IMR-90 (cell line): ENCODE results near the gene SOD1.

ENCODE experiments used
- BHLHE40 ChIP-seq: fragments of 150-350 bp; IDR thresholded peaks from 2 replicates; pipeline ENCODE4 v1.6.1; 2016; ENCODE audit warnings: mild to moderate bottlenecking, low read depth, low read length
- POLR2A ChIP-seq: IDR thresholded peaks from 2 replicates; pipeline ENCODE4 v1.6.1; 2012; ENCODE audit warnings: mild to moderate bottlenecking, low read depth, low read length
- RAD21 ChIP-seq: IDR thresholded peaks from 2 replicates; pipeline ENCODE4 v1.6.1; 2012; ENCODE audit warnings: low read length, improper control_type of control experiment
- RCOR1 ChIP-seq: IDR thresholded peaks from 2 replicates; pipeline ENCODE4 v1.6.1; 2012; ENCODE audit warnings: mild to moderate bottlenecking, low read length, improper control_type of control experiment; ENCODE audit not compliant: insufficient replicate concordance
- RFX5 ChIP-seq: IDR thresholded peaks from 2 replicates; pipeline ENCODE4 v1.8.0; 2012; ENCODE audit warnings: low read depth, mild to moderate bottlenecking, low read length, moderate library complexity
- SMC3 ChIP-seq: fragments of 150-350 bp; IDR thresholded peaks from 2 replicates; pipeline ENCODE4 v1.6.1; 2016; ENCODE audit warnings: low read depth, mild to moderate bottlenecking, antibody characterized with exemption, low read length, moderate library complexity
- TF ChIP-seq, protein P1 (sequence below): conservative IDR thresholded peaks from 2 replicates; pipeline ENCODE4 v1.5.1; 2012; ENCODE audit warnings: mild to moderate bottlenecking, low read depth, low read length, improper control_type of control experiment

GRCh38 chr21:31634993-31635392, 24.5 kb upstream of the SOD1 start:
- TF ChIP-seq, protein P1, sequence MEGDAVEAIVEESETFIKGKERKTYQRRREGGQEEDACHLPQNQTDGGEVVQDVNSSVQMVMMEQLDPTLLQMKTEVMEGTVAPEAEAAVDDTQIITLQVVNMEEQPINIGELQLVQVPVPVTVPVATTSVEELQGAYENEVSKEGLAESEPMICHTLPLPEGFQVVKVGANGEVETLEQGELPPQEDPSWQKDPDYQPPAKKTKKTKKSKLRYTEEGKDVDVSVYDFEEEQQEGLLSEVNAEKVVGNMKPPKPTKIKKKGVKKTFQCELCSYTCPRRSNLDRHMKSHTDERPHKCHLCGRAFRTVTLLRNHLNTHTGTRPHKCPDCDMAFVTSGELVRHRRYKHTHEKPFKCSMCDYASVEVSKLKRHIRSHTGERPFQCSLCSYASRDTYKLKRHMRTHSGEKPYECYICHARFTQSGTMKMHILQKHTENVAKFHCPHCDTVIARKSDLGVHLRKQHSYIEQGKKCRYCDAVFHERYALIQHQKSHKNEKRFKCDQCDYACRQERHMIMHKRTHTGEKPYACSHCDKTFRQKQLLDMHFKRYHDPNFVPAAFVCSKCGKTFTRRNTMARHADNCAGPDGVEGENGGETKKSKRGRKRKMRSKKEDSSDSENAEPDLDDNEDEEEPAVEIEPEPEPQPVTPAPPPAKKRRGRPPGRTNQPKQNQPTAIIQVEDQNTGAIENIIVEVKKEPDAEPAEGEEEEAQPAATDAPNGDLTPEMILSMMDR, result no peak
- TF ChIP-seq BHLHE40 (no peak), SMC3 (no peak), POLR2A (no peak), RAD21 (no peak), RCOR1 (no peak), RFX5 (no peak)
